GM18870 (cell line): ENCODE data around the gene GPR3.
"Not testable (repeated sequence)": the region's sequence is repeated elsewhere in the genome, so short reads cannot be mapped to it uniquely, and the experiment has no call there.

Experiments
- ATAC-seq: cut with Tn5 transposase; IDR thresholded peaks from one replicate; pipeline ENCODE4 v1.9.1; 2021; ENCODE audit warnings: moderate library complexity; ENCODE audit not compliant: unreplicated experiment

GPR3 gene

DNA sequence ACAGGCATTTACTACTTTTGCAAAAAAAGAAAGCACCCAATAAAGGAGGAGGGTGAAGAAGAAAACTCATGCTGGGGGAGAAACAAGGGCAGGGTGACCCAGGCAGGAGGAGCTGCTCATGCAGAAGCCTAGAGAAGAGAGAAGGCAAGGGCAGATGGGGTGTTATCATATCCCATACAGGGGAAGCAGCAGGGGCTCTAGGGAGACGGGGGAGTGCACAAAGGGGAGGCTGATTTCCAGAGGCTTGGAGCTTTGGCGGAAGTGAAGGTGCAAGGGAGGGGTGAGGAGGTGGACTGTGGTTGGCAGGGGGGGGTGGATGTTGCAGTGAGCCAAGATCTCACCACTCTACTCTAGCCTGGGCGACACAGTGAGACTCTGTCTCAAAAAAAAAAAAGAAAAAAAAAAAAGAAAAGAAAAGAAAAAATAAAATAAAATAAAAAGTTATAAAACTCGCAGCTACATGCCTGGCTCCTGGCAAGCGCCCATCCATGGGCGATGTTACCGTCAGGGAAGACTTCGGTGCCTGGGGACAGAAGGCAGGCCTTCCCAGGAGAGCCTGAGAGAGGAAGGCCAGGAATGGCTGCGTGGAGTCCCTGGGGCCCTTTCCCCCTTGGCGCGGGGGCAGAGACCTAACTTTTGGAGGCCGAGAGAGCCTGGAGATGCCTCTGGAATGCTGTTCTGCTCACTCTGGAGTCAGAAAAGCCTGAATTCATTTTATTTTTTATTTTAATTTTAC lies 14.5 kb upstream of the GPR3 start:
- no peak for ATAC-seq

GRCh38 chr1:27379564-27380122 lies 12.8 kb upstream of the GPR3 start:
- no peak for ATAC-seq

GRCh38 chr1:27380224-27380623 lies 12.2 kb upstream of the GPR3 start:
- ATAC-seq, result no peak

GRCh38 chr1:27380766-27381733 lies 11.4 kb upstream of the GPR3 start:
- no peak for ATAC-seq

- ATAC-seq, result no peak
These were observed 10.3 kb upstream of the GPR3 start for GRCh38 chr1:27381969-27382762.

GRCh38 chr1:27383039-27383605 lies 9.3 kb upstream of the GPR3 start, which contains the start of gene CD164L2:
Gene CD164L2, minus strand, starts transcription at chr1:27383333. Its CDS starts 94 bp downstream, at chr1:27383239.
- ATAC-seq, result no peak

DNA sequence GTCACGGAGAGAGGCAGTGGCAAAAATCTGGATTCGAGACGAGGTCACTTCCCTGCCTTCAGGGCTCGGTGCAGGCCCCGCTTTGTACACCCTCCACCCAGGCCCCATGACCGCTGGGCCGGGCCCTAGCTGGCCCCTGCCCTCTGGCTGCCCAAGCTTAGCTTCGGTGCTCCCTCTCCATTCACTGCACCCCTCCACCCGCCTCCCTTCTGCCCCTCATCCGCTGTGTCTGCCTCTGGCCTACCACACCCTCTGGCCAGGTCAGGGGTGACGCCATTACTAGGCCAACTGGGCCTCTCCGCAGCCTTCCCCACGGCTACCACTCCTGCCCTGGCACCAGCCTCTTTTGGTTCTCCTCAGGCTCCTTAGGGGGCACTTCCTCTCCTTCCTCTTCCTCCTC lies 8.8 kb upstream of the GPR3 start:
- no peak for ATAC-seq

DNA sequence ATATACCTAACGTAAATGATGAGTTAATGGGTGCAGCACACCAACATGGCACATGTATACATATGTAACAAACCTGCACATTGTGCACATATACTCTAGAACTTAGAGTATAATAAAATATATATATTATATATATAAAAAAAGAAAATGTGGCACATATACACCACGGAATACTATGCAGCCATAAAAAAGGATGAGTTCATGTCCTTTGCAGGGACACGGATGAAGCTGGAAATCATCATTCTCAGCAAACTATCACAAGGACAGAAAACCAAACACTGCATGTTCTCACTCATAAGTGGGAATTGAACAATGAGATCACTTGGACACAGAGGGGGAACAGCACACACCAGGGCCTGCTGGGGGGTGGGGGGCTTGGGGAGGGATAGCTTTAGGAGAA lies 7.6 kb upstream of the GPR3 start:
- not testable (repeated sequence) for ATAC-seq

GRCh38 chr1:27388337-27389005 lies 4.0 kb upstream of the GPR3 start:
- no peak for ATAC-seq

DNA sequence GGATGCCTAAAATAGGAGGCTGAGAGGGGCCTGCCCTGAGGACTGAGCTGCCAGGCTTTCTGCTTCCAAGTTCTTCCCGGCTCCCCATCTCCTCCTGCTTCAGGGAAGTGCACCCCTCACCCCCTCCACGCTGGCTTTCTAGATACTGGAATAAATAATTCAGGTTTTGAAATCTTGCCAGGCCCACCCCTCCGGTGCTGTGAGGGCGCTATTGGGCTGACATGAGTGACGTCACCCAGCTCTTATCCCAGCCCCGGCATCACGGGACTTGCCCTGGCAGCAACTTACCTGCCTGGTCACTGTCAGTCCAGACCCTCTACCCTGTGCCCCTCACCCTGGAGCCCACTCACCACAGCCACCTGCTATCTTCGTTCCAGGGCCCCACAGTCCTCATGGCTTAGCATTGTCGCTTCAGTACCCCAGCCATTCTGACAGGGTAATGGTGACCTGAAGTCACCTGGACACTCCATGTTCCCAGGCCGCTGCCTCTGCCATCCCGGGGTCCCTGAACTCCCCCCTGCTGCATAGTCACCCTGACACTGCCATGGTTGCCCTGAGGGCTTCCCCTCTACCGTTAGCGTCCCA lies 819 bp upstream of the GPR3 start:
- ATAC-seq, result no peak

GRCh38 chr1:27392778-27393635 lies 585 bp downstream of the GPR3 start:
- ATAC-seq, result no peak

DNA sequence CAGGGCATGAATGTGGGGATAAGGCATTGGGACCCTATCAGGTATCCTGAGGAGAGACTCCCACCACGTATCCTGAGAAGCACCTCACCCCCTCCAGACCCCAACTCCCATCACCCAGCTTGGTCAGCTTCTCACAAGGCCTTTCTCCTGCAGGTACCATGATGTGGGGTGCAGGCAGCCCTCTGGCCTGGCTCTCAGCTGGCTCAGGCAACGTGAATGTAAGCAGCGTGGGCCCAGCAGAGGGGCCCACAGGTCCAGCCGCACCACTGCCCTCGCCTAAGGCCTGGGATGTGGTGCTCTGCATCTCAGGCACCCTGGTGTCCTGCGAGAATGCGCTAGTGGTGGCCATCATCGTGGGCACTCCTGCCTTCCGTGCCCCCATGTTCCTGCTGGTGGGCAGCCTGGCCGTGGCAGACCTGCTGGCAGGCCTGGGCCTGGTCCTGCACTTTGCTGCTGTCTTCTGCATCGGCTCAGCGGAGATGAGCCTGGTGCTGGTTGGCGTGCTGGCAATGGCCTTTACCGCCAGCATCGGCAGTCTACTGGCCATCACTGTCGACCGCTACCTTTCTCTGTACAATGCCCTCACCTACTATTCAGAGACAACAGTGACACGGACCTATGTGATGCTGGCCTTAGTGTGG lies 1.3 kb downstream of the GPR3 start:
- ATAC-seq, result no peak

- ATAC-seq, result no peak
These were observed 1.8 kb downstream of the GPR3 start for GRCh38 chr1:27394282-27394658.

DNA sequence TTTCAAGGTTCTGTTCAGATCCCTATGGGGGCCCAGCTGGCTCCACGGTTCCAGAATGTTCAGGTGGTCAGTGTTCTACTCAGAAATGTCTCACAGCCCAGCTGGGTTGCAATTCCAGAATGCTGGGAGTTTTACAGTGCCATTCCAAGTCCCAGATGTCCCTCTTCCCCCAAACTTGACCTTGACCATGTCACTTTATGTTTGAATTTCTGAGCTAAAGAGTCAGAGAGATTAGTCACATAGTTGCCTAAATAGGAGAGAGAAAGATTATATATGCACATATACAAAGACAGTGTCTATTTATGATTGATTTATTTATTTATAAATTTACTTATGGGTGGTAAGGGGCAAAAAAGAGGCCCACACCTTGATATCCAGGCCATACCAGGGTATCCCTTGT lies 2.5 kb downstream of the GPR3 start:
- ATAC-seq, result no peak

DNA sequence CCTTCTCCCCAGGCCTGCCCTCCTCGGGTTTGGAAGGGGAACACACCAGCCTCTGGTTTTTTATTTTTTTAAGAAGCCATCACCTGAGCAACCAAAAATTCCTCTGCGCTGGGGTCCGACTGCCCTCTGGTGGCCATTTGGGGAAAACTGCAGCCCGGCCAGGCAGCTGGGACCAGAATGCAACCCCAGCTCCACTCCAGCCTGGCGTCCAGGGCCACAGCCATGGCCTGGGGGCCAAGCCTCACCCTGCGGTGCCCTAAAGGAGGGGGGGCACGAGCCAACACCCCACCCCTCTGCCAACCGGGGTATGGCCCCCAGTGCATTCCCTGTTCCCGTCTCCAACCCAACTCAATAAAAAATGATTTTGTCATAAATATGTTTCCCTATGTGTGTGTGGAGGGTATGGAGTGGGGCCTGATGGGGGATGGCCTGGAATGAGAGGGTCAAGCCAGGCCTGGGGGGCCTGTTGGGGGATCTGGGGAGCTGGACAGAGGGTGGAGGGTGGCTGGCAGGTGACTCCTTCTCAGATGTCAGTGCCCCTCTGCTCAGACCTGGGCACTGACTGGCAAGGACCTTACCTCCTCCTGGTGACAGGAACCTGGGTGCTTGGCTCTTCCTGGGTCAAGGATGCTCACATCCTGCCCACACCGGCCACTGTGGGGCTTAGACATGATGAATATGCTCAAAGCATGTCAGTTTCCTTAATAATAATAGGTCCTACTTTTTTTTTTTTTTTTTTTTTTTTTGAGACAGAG lies 3.2 kb downstream of the GPR3 start:
- ATAC-seq, result no peak

GRCh38 chr1:27397110-27397509 lies 4.7 kb downstream of the GPR3 start:
- ATAC-seq, result no peak

GRCh38 chr1:27397749-27398148 lies 5.3 kb downstream of the GPR3 start:
- no peak for ATAC-seq
